ENCODE data around the gene CMIP.

Gene CMIP

GRCh38 chr16:81657224-81657623 lies 212.6 kb downstream of the CMIP start:
- intact Hi-C loops (cut with DNase I; ENCODE audit: low total_unique reads): loop anchor here (5.0 kb wide), 1 partner anchor 715 kb away; no protein-coding TSS in a partner anchor
- no peaks in the 10 kb centered on the region for H3K9me3 ChIP-seq
- peaks cover 0 to 4% (median 0%) of the 10 kb centered on the region in 4 donors for H3K4me1 ChIP-seq
- no peak overlapping the region for H3K4me3 ChIP-seq
- no peak for DNase-seq
- no peak overlapping the region for H3K27ac ChIP-seq
- no peaks in the 10 kb centered on the region for H3K27me3 ChIP-seq
- TF ChIP-seq, protein P1, sequence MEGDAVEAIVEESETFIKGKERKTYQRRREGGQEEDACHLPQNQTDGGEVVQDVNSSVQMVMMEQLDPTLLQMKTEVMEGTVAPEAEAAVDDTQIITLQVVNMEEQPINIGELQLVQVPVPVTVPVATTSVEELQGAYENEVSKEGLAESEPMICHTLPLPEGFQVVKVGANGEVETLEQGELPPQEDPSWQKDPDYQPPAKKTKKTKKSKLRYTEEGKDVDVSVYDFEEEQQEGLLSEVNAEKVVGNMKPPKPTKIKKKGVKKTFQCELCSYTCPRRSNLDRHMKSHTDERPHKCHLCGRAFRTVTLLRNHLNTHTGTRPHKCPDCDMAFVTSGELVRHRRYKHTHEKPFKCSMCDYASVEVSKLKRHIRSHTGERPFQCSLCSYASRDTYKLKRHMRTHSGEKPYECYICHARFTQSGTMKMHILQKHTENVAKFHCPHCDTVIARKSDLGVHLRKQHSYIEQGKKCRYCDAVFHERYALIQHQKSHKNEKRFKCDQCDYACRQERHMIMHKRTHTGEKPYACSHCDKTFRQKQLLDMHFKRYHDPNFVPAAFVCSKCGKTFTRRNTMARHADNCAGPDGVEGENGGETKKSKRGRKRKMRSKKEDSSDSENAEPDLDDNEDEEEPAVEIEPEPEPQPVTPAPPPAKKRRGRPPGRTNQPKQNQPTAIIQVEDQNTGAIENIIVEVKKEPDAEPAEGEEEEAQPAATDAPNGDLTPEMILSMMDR (IDR thresholded peaks at IDR 0.05): no peak
- H3K36me3 ChIP-seq: peaks cover 10 to 54% (median 24%) of the 10 kb centered on the region in 3 donors

DNA sequence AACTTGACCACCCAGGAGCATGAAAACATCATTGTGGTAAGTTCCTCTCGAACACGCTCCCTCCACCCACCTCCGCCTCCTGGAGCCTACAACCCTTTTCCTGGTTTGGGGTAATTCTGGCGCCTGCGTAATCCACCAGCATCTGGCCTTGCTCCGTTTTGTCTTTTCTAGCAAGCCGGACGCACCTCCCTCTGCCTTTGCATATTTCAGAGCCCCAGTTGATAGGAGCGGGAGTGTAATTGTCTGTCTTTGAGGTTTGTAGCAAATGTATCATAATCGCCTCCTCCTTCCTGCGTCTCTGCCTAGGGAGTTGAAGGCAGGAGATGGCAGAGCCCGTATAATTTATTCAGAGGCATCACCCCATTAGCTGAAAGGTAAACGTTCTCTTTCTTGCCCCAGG lies 213.2 kb downstream of the CMIP start:
- H3K27ac ChIP-seq: no peak overlapping the region
- TF ChIP-seq, protein P1 (IDR thresholded peaks at IDR 0.05): no peak
- H3K36me3 ChIP-seq: peaks cover 10 to 51% (median 24%) of the 10 kb centered on the region in 3 donors
- intact Hi-C loops (cut with DNase I; ENCODE audit: low total_unique reads): loop anchor here (5.0 kb wide), 1 partner anchor 715 kb away; no protein-coding TSS in a partner anchor
- H3K4me1 ChIP-seq: peaks cover 0 to 4% (median 0%) of the 10 kb centered on the region in 4 donors
- H3K4me3 ChIP-seq: no peak overlapping the region
- no peaks in the 10 kb centered on the region for H3K27me3 ChIP-seq
- H3K9me3 ChIP-seq: no peaks in the 10 kb centered on the region
- no peak for DNase-seq

- H3K27me3 ChIP-seq: no peaks in the 10 kb centered on the region
- TF ChIP-seq, protein P1 (IDR thresholded peaks at IDR 0.05): no peak
- peaks cover 0 to 4% (median 0%) of the 10 kb centered on the region in 4 donors for H3K4me1 ChIP-seq
- H3K9me3 ChIP-seq: no peaks in the 10 kb centered on the region
- H3K4me3 ChIP-seq: no peak overlapping the region
- H3K36me3 ChIP-seq: peaks cover 10 to 46% (median 25%) of the 10 kb centered on the region in 3 donors
- H3K27ac ChIP-seq: no peak overlapping the region
- DNase-seq: no peak
- intact Hi-C loops (cut with DNase I; ENCODE audit: low total_unique reads): loop anchor here (5.0 kb wide), 1 partner anchor 716 kb away; no protein-coding TSS in a partner anchor
These were observed 213.8 kb downstream of the CMIP start for GRCh38 chr16:81658373-81658772.

DNA sequence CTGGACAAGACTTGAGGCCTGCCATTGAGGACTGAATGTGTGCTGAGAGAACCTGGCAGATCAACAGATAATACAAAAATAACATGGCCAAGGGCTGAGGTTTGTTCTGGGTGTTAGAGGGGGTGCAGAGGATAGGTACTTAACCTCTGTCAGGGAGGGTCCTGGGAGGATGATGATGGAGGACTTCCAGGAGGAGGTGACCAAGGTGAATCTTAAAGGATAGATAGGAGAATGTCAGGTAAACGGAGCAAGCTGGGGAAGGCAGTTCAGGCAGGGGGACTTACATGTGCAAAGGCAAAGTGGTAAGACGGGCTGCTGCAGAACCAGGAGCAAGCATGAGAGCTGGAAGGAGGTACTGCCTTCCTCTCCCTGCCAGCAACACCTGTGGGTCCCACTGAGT lies 214.6 kb downstream of the CMIP start:
- Histone ChIP-seq H3K27me3 (no peaks in the 10 kb centered on the region), H3K4me1 (peaks cover 0 to 4% (median 0%) of the 10 kb centered on the region in 4 donors), H3K4me3 (no peak overlapping the region), H3K36me3 (peaks cover 10 to 45% (median 24%) of the 10 kb centered on the region in 3 donors), H3K9me3 (no peaks in the 10 kb centered on the region), H3K27ac (no peak overlapping the region)
- DNase-seq: no peak
- TF ChIP-seq, protein P1 (IDR thresholded peaks at IDR 0.05): no peak
- intact Hi-C loops (cut with DNase I; ENCODE audit: low total_unique reads): loop anchor here (5.0 kb wide), 1 partner anchor 717 kb away; no protein-coding TSS in a partner anchor

DNA sequence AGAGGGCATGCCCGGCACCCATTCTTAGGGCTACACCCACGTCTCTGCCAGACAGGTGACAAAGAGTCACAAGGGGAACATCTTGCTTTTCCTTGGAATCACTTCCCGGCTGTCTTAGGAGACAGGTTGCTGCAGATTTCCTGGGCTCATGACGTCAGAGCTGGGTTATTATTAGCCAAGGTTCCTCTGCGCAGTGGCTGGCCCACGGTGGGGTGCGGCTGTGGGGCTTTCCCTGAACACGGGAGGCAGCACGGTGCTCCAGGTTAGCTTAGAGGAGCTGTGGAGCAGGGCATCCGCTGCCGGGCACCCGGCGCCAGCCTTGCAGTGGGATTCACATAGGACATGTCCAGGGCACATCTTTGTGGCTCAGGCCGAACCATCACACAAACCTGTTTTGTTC lies 216.5 kb downstream of the CMIP start:
- Histone ChIP-seq H3K27ac (no peak overlapping the region), H3K36me3 (peaks cover 10 to 62% (median 37%) of the 10 kb centered on the region in 3 donors), H3K4me3 (no peak overlapping the region), H3K27me3 (no peaks in the 10 kb centered on the region), H3K9me3 (no peaks in the 10 kb centered on the region), H3K4me1 (no peaks in the 10 kb centered on the region)
- TF ChIP-seq, protein P1 (IDR thresholded peaks at IDR 0.05): no peak
- no peak for DNase-seq
- intact Hi-C loops (cut with DNase I; ENCODE audit: low total_unique reads): no loop called here
